ENCODE measurements around the gene CMTR1. TPM values are rescaled to one million over a fixed set of nuclear protein-coding genes. Genes with fewer than 3 reads are reported as not detected.

The CMTR1 gene
- total RNA-seq, 1 donor from 2014 or later = 44.5 TPM

- H3K27me3 Mint-ChIP-seq (ENCODE audit: unreplicated experiment) = no peaks in the 10 kb centered on the region
- H3K36me3 Mint-ChIP-seq (ENCODE audit: unreplicated experiment) = no peaks in the 10 kb centered on the region
- H3K9me3 Mint-ChIP-seq (ENCODE audit: unreplicated experiment) = no peaks in the 10 kb centered on the region
- H3K4me1 Mint-ChIP-seq (ENCODE audit: unreplicated experiment) = peaks cover 18% of the 10 kb centered on the region
- no peak for TF ChIP-seq CTCF (IDR thresholded peaks at IDR 0.05)
- H3K27ac Mint-ChIP-seq (ENCODE audit: unreplicated experiment) = no peak overlapping the region
- DNase-seq (ENCODE audit: extremely low spot score, unreplicated experiment) = no peak
- no peak overlapping the region for H3K4me3 Mint-ChIP-seq (ENCODE audit: unreplicated experiment)
These were observed 60.1 kb downstream of the CMTR1 start for GRCh38 chr6:37492991-37493660.

- no peak overlapping the region for H3K27ac Mint-ChIP-seq (ENCODE audit: unreplicated experiment)
- H3K27me3 Mint-ChIP-seq (ENCODE audit: unreplicated experiment) = no peaks in the 10 kb centered on the region
- DNase-seq (ENCODE audit: extremely low spot score, unreplicated experiment) = no peak
- TF ChIP-seq CTCF (IDR thresholded peaks at IDR 0.05) = no peak
- peaks cover 17% of the 10 kb centered on the region for H3K4me1 Mint-ChIP-seq (ENCODE audit: unreplicated experiment)
- no peak overlapping the region for H3K4me3 Mint-ChIP-seq (ENCODE audit: unreplicated experiment)
- no peaks in the 10 kb centered on the region for H3K9me3 Mint-ChIP-seq (ENCODE audit: unreplicated experiment)
- no peaks in the 10 kb centered on the region for H3K36me3 Mint-ChIP-seq (ENCODE audit: unreplicated experiment)
These were observed 60.6 kb downstream of the CMTR1 start for GRCh38 chr6:37493661-37493995.

GRCh38 chr6:37495244-37495934, 62.4 kb downstream of the CMTR1 start:
- Mint-ChIP-seq H3K9me3 (ENCODE audit: unreplicated experiment) (no peaks in the 10 kb centered on the region), H3K4me1 (ENCODE audit: unreplicated experiment) (peaks cover 18% of the 10 kb centered on the region), H3K27me3 (ENCODE audit: unreplicated experiment) (no peaks in the 10 kb centered on the region), H3K27ac (ENCODE audit: unreplicated experiment) (no peak overlapping the region), H3K36me3 (ENCODE audit: unreplicated experiment) (no peaks in the 10 kb centered on the region), H3K4me3 (ENCODE audit: unreplicated experiment) (no peak overlapping the region)
- DNase-seq (ENCODE audit: extremely low spot score, unreplicated experiment) = no peak
- TF ChIP-seq CTCF (IDR thresholded peaks at IDR 0.05) = no peak

- no peaks in the 10 kb centered on the region for H3K27me3 Mint-ChIP-seq (ENCODE audit: unreplicated experiment)
- no peaks in the 10 kb centered on the region for H3K9me3 Mint-ChIP-seq (ENCODE audit: unreplicated experiment)
- no peak for DNase-seq (ENCODE audit: extremely low spot score, unreplicated experiment)
- TF ChIP-seq CTCF (IDR thresholded peaks at IDR 0.05) = no peak
- H3K36me3 Mint-ChIP-seq (ENCODE audit: unreplicated experiment) = no peaks in the 10 kb centered on the region
- no peak overlapping the region for H3K27ac Mint-ChIP-seq (ENCODE audit: unreplicated experiment)
- peaks cover 17% of the 10 kb centered on the region for H3K4me1 Mint-ChIP-seq (ENCODE audit: unreplicated experiment)
- no peak overlapping the region for H3K4me3 Mint-ChIP-seq (ENCODE audit: unreplicated experiment)
These were observed 64.2 kb downstream of the CMTR1 start for GRCh38 chr6:37496951-37497885.

All from osteocyte (in vitro differentiated cells).